ENCODE data around the gene ALOX5.
"Not testable (repeated sequence)": the region's sequence is repeated elsewhere in the genome, so short reads cannot be mapped to it uniquely, and the experiment has no call there.

The ALOX5 gene

GRCh38 chr10:45471059-45471458 lies 97.0 kb downstream of the ALOX5 start:
- DNase-seq, result no peak

GRCh38 chr10:45471531-45472310 lies 97.7 kb downstream of the ALOX5 start:
- no peak for DNase-seq

GRCh38 chr10:45473126-45473525 lies 99.1 kb downstream of the ALOX5 start:
- no peak for DNase-seq

- DNase-seq, result no peak
Measured at GRCh38 chr10:45476559-45476958, 102.5 kb downstream of the ALOX5 start.

GRCh38 chr10:45480294-45480693 lies 106.3 kb downstream of the ALOX5 start:
- DNase-seq, result no peak

- not testable (repeated sequence) for DNase-seq
Measured at GRCh38 chr10:45481100-45481499, 107.1 kb downstream of the ALOX5 start.

- no peak for DNase-seq
Measured at GRCh38 chr10:45483002-45483401, 109.0 kb downstream of the ALOX5 start.

- no peak for DNase-seq
Measured at GRCh38 chr10:45487735-45488134, 113.7 kb downstream of the ALOX5 start.

- no peak for DNase-seq
Measured at GRCh38 chr10:45488365-45488764, 114.3 kb downstream of the ALOX5 start.

GRCh38 chr10:45490277-45490676 lies 116.3 kb downstream of the ALOX5 start:
- no peak for DNase-seq

- DNase-seq, result no peak
Measured at GRCh38 chr10:45491061-45491460, 117.0 kb downstream of the ALOX5 start.

Data from NCI-H226 (cell line).